ENCODE results near the gene PSMB2. TPM values are rescaled to one million over a fixed set of nuclear protein-coding genes. Genes with fewer than 3 reads are reported as not detected.

The PSMB2 gene
- polyA plus RNA-seq, 1 donor from 2014 or later = 48.2 TPM

DNA sequence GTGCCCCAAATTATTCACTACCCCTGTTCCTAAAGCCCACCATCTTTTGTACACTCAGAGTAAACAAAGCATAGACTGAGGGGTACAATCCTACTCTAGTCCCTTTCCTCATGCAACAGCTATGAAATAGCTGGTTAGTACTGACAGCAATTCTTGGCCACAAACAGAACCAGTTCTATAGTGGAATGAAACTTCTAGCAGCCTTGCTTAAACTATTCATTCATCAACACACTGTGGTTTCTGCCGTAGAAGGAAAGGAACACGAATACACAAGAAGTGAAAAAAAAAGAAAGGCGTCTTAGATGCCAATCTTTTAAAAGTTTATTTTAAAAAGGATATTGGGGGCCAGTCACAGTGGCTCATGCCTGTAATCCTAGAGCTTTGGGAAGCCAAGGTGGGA lies 9.9 kb downstream of the PSMB2 start:
- Histone ChIP-seq H3K79me2 (replicated peaks; ENCODE audit: insufficient read depth, low read length) (peaks cover 4% of the 10 kb centered on the region), H3K36me3 (ENCODE audit: insufficient read depth, low read length) (no peaks in the 10 kb centered on the region), H3K9ac (ENCODE audit: low read length) (no peak overlapping the region), H3K27ac (ENCODE audit: low read length) (no peak overlapping the region), H2AFZ (ENCODE audit: low read depth, low read length) (no peak overlapping the region), H3K27me3 (ENCODE audit: insufficient read depth, low read depth, low read length) (no peaks in the 10 kb centered on the region), H3K4me3 (ENCODE audit: low read length) (no peak overlapping the region), H3K9me3 (ENCODE audit: low read length) (no peaks in the 10 kb centered on the region), H4K20me1 (ENCODE audit: insufficient read depth) (no peaks in the 10 kb centered on the region), H3K4me2 (ENCODE audit: low read length) (no peak overlapping the region), H3F3A (ENCODE audit: insufficient read depth, low read length, poor library complexity, severe bottlenecking) (no peaks in the 10 kb centered on the region), H3K9me2 (ENCODE audit: insufficient read depth, low read length) (no peaks in the 10 kb centered on the region)
- TF ChIP-seq MXI1 (conservative IDR thresholded peaks at IDR 0.05; ENCODE audit: poor library complexity, severe bottlenecking) (no peak), TAF1 (IDR thresholded peaks at IDR 0.05; ENCODE audit: low read depth) (no peak), EZH2 (IDR thresholded peaks at IDR 0.05; ENCODE audit: borderline replicate concordance, insufficient read depth, low read length, poor library complexity, severe bottlenecking) (no peak), RAD21 (conservative IDR thresholded peaks at IDR 0.05) (no peak), POLR2AphosphoS5 (IDR thresholded peaks at IDR 0.05) (no peak), SMC3 (conservative IDR thresholded peaks at IDR 0.05; ENCODE audit: poor library complexity) (no peak), EP300 (conservative IDR thresholded peaks at IDR 0.05; ENCODE audit: poor library complexity, severe bottlenecking) (no peak)
- TF ChIP-seq, protein P1, sequence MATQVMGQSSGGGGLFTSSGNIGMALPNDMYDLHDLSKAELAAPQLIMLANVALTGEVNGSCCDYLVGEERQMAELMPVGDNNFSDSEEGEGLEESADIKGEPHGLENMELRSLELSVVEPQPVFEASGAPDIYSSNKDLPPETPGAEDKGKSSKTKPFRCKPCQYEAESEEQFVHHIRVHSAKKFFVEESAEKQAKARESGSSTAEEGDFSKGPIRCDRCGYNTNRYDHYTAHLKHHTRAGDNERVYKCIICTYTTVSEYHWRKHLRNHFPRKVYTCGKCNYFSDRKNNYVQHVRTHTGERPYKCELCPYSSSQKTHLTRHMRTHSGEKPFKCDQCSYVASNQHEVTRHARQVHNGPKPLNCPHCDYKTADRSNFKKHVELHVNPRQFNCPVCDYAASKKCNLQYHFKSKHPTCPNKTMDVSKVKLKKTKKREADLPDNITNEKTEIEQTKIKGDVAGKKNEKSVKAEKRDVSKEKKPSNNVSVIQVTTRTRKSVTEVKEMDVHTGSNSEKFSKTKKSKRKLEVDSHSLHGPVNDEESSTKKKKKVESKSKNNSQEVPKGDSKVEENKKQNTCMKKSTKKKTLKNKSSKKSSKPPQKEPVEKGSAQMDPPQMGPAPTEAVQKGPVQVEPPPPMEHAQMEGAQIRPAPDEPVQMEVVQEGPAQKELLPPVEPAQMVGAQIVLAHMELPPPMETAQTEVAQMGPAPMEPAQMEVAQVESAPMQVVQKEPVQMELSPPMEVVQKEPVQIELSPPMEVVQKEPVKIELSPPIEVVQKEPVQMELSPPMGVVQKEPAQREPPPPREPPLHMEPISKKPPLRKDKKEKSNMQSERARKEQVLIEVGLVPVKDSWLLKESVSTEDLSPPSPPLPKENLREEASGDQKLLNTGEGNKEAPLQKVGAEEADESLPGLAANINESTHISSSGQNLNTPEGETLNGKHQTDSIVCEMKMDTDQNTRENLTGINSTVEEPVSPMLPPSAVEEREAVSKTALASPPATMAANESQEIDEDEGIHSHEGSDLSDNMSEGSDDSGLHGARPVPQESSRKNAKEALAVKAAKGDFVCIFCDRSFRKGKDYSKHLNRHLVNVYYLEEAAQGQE (IDR thresholded peaks at IDR 0.05; ENCODE audit: borderline replicate concordance) = no peak
- TF ChIP-seq, protein P2, sequence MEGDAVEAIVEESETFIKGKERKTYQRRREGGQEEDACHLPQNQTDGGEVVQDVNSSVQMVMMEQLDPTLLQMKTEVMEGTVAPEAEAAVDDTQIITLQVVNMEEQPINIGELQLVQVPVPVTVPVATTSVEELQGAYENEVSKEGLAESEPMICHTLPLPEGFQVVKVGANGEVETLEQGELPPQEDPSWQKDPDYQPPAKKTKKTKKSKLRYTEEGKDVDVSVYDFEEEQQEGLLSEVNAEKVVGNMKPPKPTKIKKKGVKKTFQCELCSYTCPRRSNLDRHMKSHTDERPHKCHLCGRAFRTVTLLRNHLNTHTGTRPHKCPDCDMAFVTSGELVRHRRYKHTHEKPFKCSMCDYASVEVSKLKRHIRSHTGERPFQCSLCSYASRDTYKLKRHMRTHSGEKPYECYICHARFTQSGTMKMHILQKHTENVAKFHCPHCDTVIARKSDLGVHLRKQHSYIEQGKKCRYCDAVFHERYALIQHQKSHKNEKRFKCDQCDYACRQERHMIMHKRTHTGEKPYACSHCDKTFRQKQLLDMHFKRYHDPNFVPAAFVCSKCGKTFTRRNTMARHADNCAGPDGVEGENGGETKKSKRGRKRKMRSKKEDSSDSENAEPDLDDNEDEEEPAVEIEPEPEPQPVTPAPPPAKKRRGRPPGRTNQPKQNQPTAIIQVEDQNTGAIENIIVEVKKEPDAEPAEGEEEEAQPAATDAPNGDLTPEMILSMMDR (IDR thresholded peaks at IDR 0.05; ENCODE audit: poor library complexity, severe bottlenecking) = no peak

DNA sequence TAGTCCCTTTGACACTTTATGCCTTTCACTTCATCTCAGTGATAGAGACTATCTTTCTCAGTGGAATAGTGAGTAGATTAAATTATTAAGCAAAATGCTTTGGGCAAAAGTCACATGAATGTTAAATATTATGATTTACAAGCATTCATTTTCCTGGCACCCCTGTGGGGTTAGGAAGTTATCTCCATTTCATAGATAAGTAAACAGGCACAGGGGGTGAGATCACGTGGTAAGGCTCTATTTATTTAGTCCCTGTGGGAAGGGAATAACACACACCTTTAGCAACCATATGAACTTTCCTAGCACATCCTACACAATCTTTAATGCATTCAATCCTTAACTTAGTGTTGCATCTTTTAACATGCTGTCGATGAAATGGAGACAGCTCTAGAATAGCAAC lies 12.3 kb downstream of the PSMB2 start:
- Histone ChIP-seq H3K36me3 (ENCODE audit: insufficient read depth, low read length) (no peaks in the 10 kb centered on the region), H3K4me3 (ENCODE audit: low read length) (no peak overlapping the region), H3K9me2 (ENCODE audit: insufficient read depth, low read length) (no peaks in the 10 kb centered on the region), H2AFZ (ENCODE audit: low read depth, low read length) (no peak overlapping the region), H3K9ac (ENCODE audit: low read length) (no peak overlapping the region), H3F3A (ENCODE audit: insufficient read depth, low read length, poor library complexity, severe bottlenecking) (no peaks in the 10 kb centered on the region), H3K79me2 (replicated peaks; ENCODE audit: insufficient read depth, low read length) (no peaks in the 10 kb centered on the region), H3K9me3 (ENCODE audit: low read length) (no peaks in the 10 kb centered on the region), H3K4me2 (ENCODE audit: low read length) (no peak overlapping the region), H3K27ac (ENCODE audit: low read length) (no peak overlapping the region), H3K27me3 (ENCODE audit: insufficient read depth, low read depth, low read length) (no peaks in the 10 kb centered on the region), H4K20me1 (ENCODE audit: insufficient read depth) (no peaks in the 10 kb centered on the region)
- TF ChIP-seq SMC3 (conservative IDR thresholded peaks at IDR 0.05; ENCODE audit: poor library complexity) (no peak), TAF1 (IDR thresholded peaks at IDR 0.05; ENCODE audit: low read depth) (no peak), RAD21 (conservative IDR thresholded peaks at IDR 0.05) (no peak), EZH2 (IDR thresholded peaks at IDR 0.05; ENCODE audit: borderline replicate concordance, insufficient read depth, low read length, poor library complexity, severe bottlenecking) (no peak)
- TF ChIP-seq, protein P2 (IDR thresholded peaks at IDR 0.05; ENCODE audit: poor library complexity, severe bottlenecking) = no peak

Measured in neural cell (in vitro differentiated cells).